GM10248 (cell line): ENCODE results near the gene SSUH2.

Experiments used
- CTCF ChIA-PET: fragments of 300-600 bp; sonication (Branson Sonifier 250); formaldehyde crosslinking; extraction: SDS; loops from one replicate; lab custom pipeline; 2021; ENCODE audit warnings: antibody characterized with exemption; lab: Yijun Ruan, JAX
- POLR2A ChIA-PET: fragments of 350-650 bp; sonication (Branson Sonifier 250); formaldehyde crosslinking; extraction: SDS; loops from one replicate; lab custom pipeline; 2020; ENCODE audit warnings: antibody characterized with exemption; lab: Yijun Ruan, JAX
- DNase-seq: peaks from one replicate; pipeline ENCODE4 v3.0.0; 2012; ENCODE audit errors: extremely low spot score
- CTCF ChIP-seq: IDR thresholded peaks from 2 replicates; pipeline ENCODE4 v1.5.1; 2012; ENCODE audit warnings: mild to moderate bottlenecking, low read depth; ENCODE audit errors: extremely low read depth, missing control alignments, control extremely low read depth

SSUH2 gene

GRCh38 chr3:8575364-8576104 lies 69.1 kb downstream of the SSUH2 start:
- POLR2A ChIA-PET = no interaction called here
- DNase-seq = no peak
- CTCF ChIA-PET = interaction anchor here (0.8 to 2.0 kb wide), 6 partner anchors 9 to 194 kb away, joined by 3 to 5 read pairs (median 3); partner anchors contain the start of gene OXTR
- no peak for TF ChIP-seq CTCF

- ChIA-PET CTCF (interaction anchor here (0.7 to 2.0 kb wide), 6 partner anchors 10 to 195 kb away, joined by 3 to 5 read pairs (median 3); partner anchors contain the start of gene OXTR), POLR2A (no interaction called here)
- no peak for TF ChIP-seq CTCF
- DNase-seq = no peak
Measured at GRCh38 chr3:8574670-8575322, 69.8 kb downstream of the SSUH2 start.

GRCh38 chr3:8574040-8574669 lies 70.4 kb downstream of the SSUH2 start:
- CTCF ChIA-PET = interaction anchor here (0.7 to 2.0 kb wide), 4 partner anchors 9 to 118 kb away, joined by 3 to 5 read pairs (median 3); no protein-coding TSS in a partner anchor
- no peak for TF ChIP-seq CTCF

GRCh38 chr3:8573342-8573926 lies 71.2 kb downstream of the SSUH2 start:
- no peak for DNase-seq
- TF ChIP-seq CTCF = no peak
- POLR2A ChIA-PET = no interaction called here
- CTCF ChIA-PET = no interaction called here

More at GRCh38 chr3:8574040-8574669, 70.4 kb downstream of the SSUH2 start:
- POLR2A ChIA-PET = no interaction called here
- no peak for DNase-seq

GRCh38 chr3:8571256-8571655 lies 73.3 kb downstream of the SSUH2 start:
- ChIA-PET POLR2A (no interaction called here), CTCF (no interaction called here)
- no peak for TF ChIP-seq CTCF
- no peak for DNase-seq
